Measurements from ENCODE around the gene KCNMA1.

The KCNMA1 gene

GRCh38 chr10:77191324-77192049 is 446.1 kb downstream of the KCNMA1 start:
- DNase-seq, result no peak

- DNase-seq, result no peak
Observed at GRCh38 chr10:77190291-77190690, 447.3 kb downstream of the KCNMA1 start.

GRCh38 chr10:77189520-77189919 is 448.1 kb downstream of the KCNMA1 start:
- DNase-seq, result no peak

GRCh38 chr10:77189075-77189474 is 448.5 kb downstream of the KCNMA1 start:
- DNase-seq, result no peak

- DNase-seq, result no peak
Observed at GRCh38 chr10:77188521-77188920, 449.1 kb downstream of the KCNMA1 start.

- DNase-seq, result no peak
Observed at GRCh38 chr10:77188000-77188395, 449.6 kb downstream of the KCNMA1 start.

GRCh38 chr10:77187376-77187999 is 450.1 kb downstream of the KCNMA1 start:
- no peak for DNase-seq

- DNase-seq, result no peak
Observed at GRCh38 chr10:77186936-77187335, 450.7 kb downstream of the KCNMA1 start.

GRCh38 chr10:77185696-77186095 is 451.9 kb downstream of the KCNMA1 start:
- DNase-seq, result no peak

GRCh38 chr10:77182803-77183202 is 454.8 kb downstream of the KCNMA1 start:
- no peak for DNase-seq

- DNase-seq, result no peak
Observed at GRCh38 chr10:77180794-77181193, 456.8 kb downstream of the KCNMA1 start.

- no peak for DNase-seq
Observed at GRCh38 chr10:77180104-77180503, 457.5 kb downstream of the KCNMA1 start.

GRCh38 chr10:77179015-77179695 is 458.5 kb downstream of the KCNMA1 start:
- DNase-seq, result no peak

- no peak for DNase-seq
Observed at GRCh38 chr10:77177589-77177988, 460.0 kb downstream of the KCNMA1 start.

- no peak for DNase-seq
Observed at GRCh38 chr10:77177161-77177560, 460.4 kb downstream of the KCNMA1 start.

- DNase-seq, result no peak
Observed at GRCh38 chr10:77176232-77176631, 461.4 kb downstream of the KCNMA1 start.

- no peak for DNase-seq
Observed at GRCh38 chr10:77175631-77176222, 461.9 kb downstream of the KCNMA1 start.

- DNase-seq, result peak; percentile 79 to 80
Observed at GRCh38 chr10:77173615-77174461, 463.8 kb downstream of the KCNMA1 start.

- no peak for DNase-seq
Observed at GRCh38 chr10:77172086-77172485, 465.5 kb downstream of the KCNMA1 start.

- no peak for DNase-seq
Observed at GRCh38 chr10:77168861-77169260, 468.7 kb downstream of the KCNMA1 start.

- DNase-seq, result no peak
Observed at GRCh38 chr10:77168161-77168560, 469.4 kb downstream of the KCNMA1 start.

- peak; percentile 39 to 45 for DNase-seq
Observed at GRCh38 chr10:77165445-77166208, 472.0 kb downstream of the KCNMA1 start.
